Naive thymus-derived CD8-positive, alpha-beta T cell (primary cell): Measurements from ENCODE around the gene CASP8AP2. TPM values are rescaled to one million over a fixed set of nuclear protein-coding genes. Genes with fewer than 3 reads are reported as not detected.
"Not testable (repeated sequence)": the region's sequence is repeated elsewhere in the genome, so short reads cannot be mapped to it uniquely, and the experiment has no call there.

ENCODE experiments used
- ATAC-seq, 2 donors: fragments of 150-1000 bp; cut with Tn5 transposase in 1 of 2; sonication (Bioruptor Pico), chemical (Tn5 transposase) in 1 of 2; 1 replicate in 1 of 2; 2 replicates in 1 of 2; pipeline ENCODE4 v1.10.0; 2021; ENCODE audit warnings: mild to moderate bottlenecking in 2 of 2, moderate library complexity in 2 of 2
- POLR2A ChIA-PET: fragments of 350-600 bp; sonication (Branson Sonifier 250); formaldehyde crosslinking; loops from one replicate; lab custom pipeline; 2021; ENCODE audit warnings: antibody characterized with exemption; lab: Charles Lee
- DNase-seq, 10 donors: peaks; one replicate each; pipeline versions ENCODE4 v3.0.0 to v3.0.0-alpha.2; 2020 to 2022
- H3K27ac Mint-ChIP-seq, 10 donors: one replicate each; pipeline ENCODE4 v1.8.0; 2020 to 2022; ENCODE audit warnings: mild to moderate bottlenecking in 10 of 10, mixed read lengths in 10 of 10, moderate library complexity in 4 of 10, inconsistent platforms in 1 of 10
- H3K27me3 Mint-ChIP-seq, 5 donors: one replicate each; pipeline ENCODE4 v1.8.0; 2021 to 2022; ENCODE audit warnings: mixed read lengths in 5 of 5
- H3K36me3 Mint-ChIP-seq, 3 donors: one replicate each; pipeline ENCODE4 v1.8.0; 2020 to 2022; ENCODE audit warnings: mixed read lengths in 3 of 3, mild to moderate bottlenecking in 2 of 3, inconsistent platforms in 1 of 3
- H3K4me1 Mint-ChIP-seq, 4 donors: one replicate each; pipeline ENCODE4 v1.8.0; 2021 to 2022; ENCODE audit warnings: mixed read lengths in 4 of 4
- H3K4me3 Mint-ChIP-seq, 10 donors: one replicate each; pipeline ENCODE4 v1.8.0; 2020 to 2022; ENCODE audit warnings: mild to moderate bottlenecking in 10 of 10, mixed read lengths in 10 of 10, moderate library complexity in 6 of 10, inconsistent platforms in 1 of 10
- H3K9me3 Mint-ChIP-seq, 9 donors: one replicate each; pipeline ENCODE4 v1.8.0; 2020 to 2022; ENCODE audit warnings: mixed read lengths in 9 of 9, mild to moderate bottlenecking in 3 of 9, inconsistent platforms in 1 of 9, moderate library complexity in 1 of 9
- polyA plus RNA-seq, 3 donors: library from polyadenylated mRNA; unstranded; fragments of 300-500 nt; fragmentation: Illumina TruSeq; gene quantifications; one replicate each; pipeline ENCODE4 v1.2.3, GENCODE V29; 2021
- total RNA-seq, 8 experiments: library from RNA in 2 of 8; stranded (reverse) in 2 of 8; gene quantifications; one replicate each; pipeline ENCODE4 v1.2.3 and lab custom pipeline; 2021 to 2026

The CASP8AP2 gene
- total and polyA plus RNA-seq, 5 experiments from 2014 or later: 37.7 to 54.4 (median 47.0) TPM

GRCh38 chr6:89859744-89860143, 30.1 kb downstream of the CASP8AP2 start:
- Mint-ChIP-seq H3K9me3 (peaks cover 0 to 9% (median 0%) of the 10 kb centered on the region in 9 donors), H3K36me3 (peaks cover 25 to 88% (median 61%) of the 10 kb centered on the region in 3 donors), H3K27ac (peak overlapping the region in 5 of 10 donors; percentile 20 to 74 (median 61)), H3K27me3 (no peaks in the 10 kb centered on the region), H3K4me1 (peaks cover 0 to 15% (median 9%) of the 10 kb centered on the region in 4 donors), H3K4me3 (no peak overlapping the region)
- POLR2A ChIA-PET: no interaction called here
- DNase-seq (no peak), ATAC-seq (no peak)

- H3K27ac Mint-ChIP-seq: peak overlapping the region in 2 of 10 donors; percentile 2 to 56
- peaks cover 20 to 85% (median 66%) of the 10 kb centered on the region in 3 donors for H3K36me3 Mint-ChIP-seq
- ATAC-seq (no peak), DNase-seq (no peak)
- H3K4me1 Mint-ChIP-seq: peaks cover 0 to 15% (median 9%) of the 10 kb centered on the region in 4 donors
- H3K4me3 Mint-ChIP-seq: no peak overlapping the region
- POLR2A ChIA-PET: no interaction called here
- H3K9me3 Mint-ChIP-seq: peaks cover 0 to 9% (median 0%) of the 10 kb centered on the region in 9 donors
- H3K27me3 Mint-ChIP-seq: no peaks in the 10 kb centered on the region
These were observed 32.6 kb downstream of the CASP8AP2 start for GRCh38 chr6:89862273-89862672.

GRCh38 chr6:89862698-89863097, 33.0 kb downstream of the CASP8AP2 start:
- POLR2A ChIA-PET: no interaction called here
- Mint-ChIP-seq H3K27ac (peak overlapping the region in 4 of 10 donors; percentile 2 to 64 (median 59)), H3K27me3 (no peaks in the 10 kb centered on the region), H3K36me3 (peaks cover 20 to 85% (median 70%) of the 10 kb centered on the region in 3 donors), H3K4me1 (peaks cover 0 to 15% (median 9%) of the 10 kb centered on the region in 4 donors), H3K9me3 (peaks cover 0 to 9% (median 0%) of the 10 kb centered on the region in 9 donors), H3K4me3 (no peak overlapping the region)
- ATAC-seq (no peak), DNase-seq (no peak)

- POLR2A ChIA-PET: no interaction called here
- Mint-ChIP-seq H3K4me1 (peaks cover 0 to 10% (median 6%) of the 10 kb centered on the region in 4 donors), H3K27ac (no peak overlapping the region), H3K27me3 (no peaks in the 10 kb centered on the region), H3K9me3 (peaks cover 0 to 9% (median 0%) of the 10 kb centered on the region in 9 donors), H3K4me3 (no peak overlapping the region), H3K36me3 (peaks cover 11 to 79% (median 65%) of the 10 kb centered on the region in 3 donors)
- no peak for DNase-seq
- ATAC-seq: no peak
These were observed 36.5 kb downstream of the CASP8AP2 start for GRCh38 chr6:89866024-89866678.

- DNase-seq (no peak), ATAC-seq (no peak)
- POLR2A ChIA-PET: no interaction called here
- no peaks in the 10 kb centered on the region for H3K27me3 Mint-ChIP-seq
- no peak overlapping the region for H3K27ac Mint-ChIP-seq
- peaks cover 0 to 2% (median 0%) of the 10 kb centered on the region in 4 donors for H3K4me1 Mint-ChIP-seq
- H3K4me3 Mint-ChIP-seq: no peak overlapping the region
- H3K36me3 Mint-ChIP-seq: peaks cover 0 to 46% (median 18%) of the 10 kb centered on the region in 3 donors
- H3K9me3 Mint-ChIP-seq: no peaks in the 10 kb centered on the region
These were observed 44.0 kb downstream of the CASP8AP2 start for GRCh38 chr6:89873721-89874120.

GRCh38 chr6:89874438-89874837, 44.8 kb downstream of the CASP8AP2 start:
- H3K4me3 Mint-ChIP-seq: no peak overlapping the region
- no peak for ATAC-seq
- POLR2A ChIA-PET: no interaction called here
- H3K27ac Mint-ChIP-seq: peak overlapping the region in 2 of 10 donors; percentile 7 to 69
- no peaks in the 10 kb centered on the region for H3K9me3 Mint-ChIP-seq
- peaks cover 0 to 41% (median 18%) of the 10 kb centered on the region in 3 donors for H3K36me3 Mint-ChIP-seq
- no peak for DNase-seq
- peaks cover 0 to 2% (median 0%) of the 10 kb centered on the region in 4 donors for H3K4me1 Mint-ChIP-seq
- H3K27me3 Mint-ChIP-seq: no peaks in the 10 kb centered on the region

- Mint-ChIP-seq H3K27me3 (peaks cover 11 to 16% (median 14%) of the 10 kb centered on the region in 5 donors), H3K4me3 (no peak overlapping the region), H3K4me1 (peaks cover 0 to 5% (median 0%) of the 10 kb centered on the region in 4 donors), H3K27ac (no peak overlapping the region), H3K9me3 (no peaks in the 10 kb centered on the region), H3K36me3 (no peaks in the 10 kb centered on the region)
- ATAC-seq: no peak
- POLR2A ChIA-PET: no interaction called here
- DNase-seq: no peak
These were observed 56.9 kb downstream of the CASP8AP2 start for GRCh38 chr6:89886378-89887120.

GRCh38 chr6:89887452-89888137, 57.9 kb downstream of the CASP8AP2 start:
- Mint-ChIP-seq H3K36me3 (no peaks in the 10 kb centered on the region), H3K4me3 (peak overlapping the region in 3 of 10 donors; percentile 38 to 53 (median 52))
- POLR2A ChIA-PET: no interaction called here

GRCh38 chr6:89888138-89888514, 58.4 kb downstream of the CASP8AP2 start:
- no peak overlapping the region for H3K4me3 Mint-ChIP-seq
- POLR2A ChIA-PET: interaction anchor here (0.7 kb wide), 1 partner anchor 1085 kb away, joined by 4 read pairs; no protein-coding TSS in a partner anchor
- H3K36me3 Mint-ChIP-seq: no peaks in the 10 kb centered on the region
- H3K27me3 Mint-ChIP-seq: peaks cover 16 to 25% (median 21%) of the 10 kb centered on the region in 5 donors
- ATAC-seq (no peak), DNase-seq (no peak)
- H3K9me3 Mint-ChIP-seq: no peaks in the 10 kb centered on the region
- H3K27ac Mint-ChIP-seq: no peak overlapping the region
- H3K4me1 Mint-ChIP-seq: peaks cover 0 to 6% (median 0%) of the 10 kb centered on the region in 4 donors

More at GRCh38 chr6:89887452-89888137, 57.9 kb downstream of the CASP8AP2 start:
- Mint-ChIP-seq H3K27ac (no peak overlapping the region), H3K27me3 (peaks cover 15 to 21% (median 17%) of the 10 kb centered on the region in 5 donors), H3K4me1 (peaks cover 0 to 6% (median 0%) of the 10 kb centered on the region in 4 donors), H3K9me3 (no peaks in the 10 kb centered on the region)
- ATAC-seq (peak; percentile 57 to 70), DNase-seq (peak in 3 of 10 donors; percentile 0 to 18 (median 17))

GRCh38 chr6:89888871-89889270, 59.2 kb downstream of the CASP8AP2 start:
- no peak overlapping the region for H3K27ac Mint-ChIP-seq
- H3K4me3 Mint-ChIP-seq: no peak overlapping the region
- POLR2A ChIA-PET: no interaction called here
- peaks cover 22 to 33% (median 28%) of the 10 kb centered on the region in 5 donors for H3K27me3 Mint-ChIP-seq
- H3K36me3 Mint-ChIP-seq: no peaks in the 10 kb centered on the region
- no peaks in the 10 kb centered on the region for H3K9me3 Mint-ChIP-seq
- H3K4me1 Mint-ChIP-seq: peaks cover 0 to 6% (median 0%) of the 10 kb centered on the region in 4 donors
- ATAC-seq (no peak), DNase-seq (no peak)

GRCh38 chr6:89890845-89891528, 61.3 kb downstream of the CASP8AP2 start:
- H3K27ac Mint-ChIP-seq, H3K4me1 Mint-ChIP-seq, ATAC-seq, H3K4me3 Mint-ChIP-seq, H3K36me3 Mint-ChIP-seq, DNase-seq, POLR2A ChIA-PET, H3K9me3 Mint-ChIP-seq: not testable (repeated sequence)
- peaks cover 30 to 53% (median 42%) of the 10 kb centered on the region in 5 donors for H3K27me3 Mint-ChIP-seq

GRCh38 chr6:89892577-89892976, 62.9 kb downstream of the CASP8AP2 start:
- H3K27ac Mint-ChIP-seq, DNase-seq, H3K4me3 Mint-ChIP-seq, POLR2A ChIA-PET, ATAC-seq, H3K4me1 Mint-ChIP-seq, H3K36me3 Mint-ChIP-seq, H3K9me3 Mint-ChIP-seq: not testable (repeated sequence)
- peaks cover 37 to 65% (median 49%) of the 10 kb centered on the region in 5 donors for H3K27me3 Mint-ChIP-seq
